NCI-H524 treated with DMSO at 0.1 percent for 48 hours (cell line): Measurements from ENCODE around the gene PI4KA.
"Not testable (repeated sequence)": the region's sequence is repeated elsewhere in the genome, so short reads cannot be mapped to it uniquely, and the experiment has no call there.

Experiments used
- DNase-seq: peaks from one replicate; lab custom pipeline; 2025; lab: John Stamatoyannopoulos, UW

Gene PI4KA

GRCh38 chr22:20724676-20725454 is 133.7 kb downstream of the PI4KA start:
- DNase-seq, result no peak

GRCh38 chr22:20721409-20722218 is 137.0 kb downstream of the PI4KA start:
- no peak for DNase-seq

GRCh38 chr22:20720692-20721408 is 137.8 kb downstream of the PI4KA start:
- no peak for DNase-seq

DNA sequence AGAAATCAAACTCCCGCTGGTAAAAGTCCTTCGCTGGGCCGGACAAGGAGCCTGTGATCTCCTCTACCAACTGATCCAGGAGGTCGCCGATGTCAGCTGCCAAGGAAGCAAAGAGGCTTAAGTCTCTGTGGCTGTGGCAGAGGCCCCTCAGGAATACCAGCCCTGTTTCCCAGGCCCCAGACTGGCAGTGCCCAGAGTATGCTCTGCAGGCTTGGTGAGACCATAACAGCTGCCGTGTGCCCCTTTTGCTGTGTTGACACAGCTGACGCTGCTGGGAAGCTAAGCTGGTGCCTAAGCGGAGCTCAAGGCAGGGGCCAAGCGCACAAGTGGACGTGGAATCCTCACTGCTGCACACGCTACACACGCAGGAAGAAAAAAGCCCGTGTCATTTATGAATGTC is 139.9 kb downstream of the PI4KA start:
- peak; percentile 12 for DNase-seq

- DNase-seq, result not testable (repeated sequence)
Measured at GRCh38 chr22:20717981-20718380, 140.6 kb downstream of the PI4KA start.

- DNase-seq, result not testable (repeated sequence)
Measured at GRCh38 chr22:20717213-20717866, 141.3 kb downstream of the PI4KA start.

DNA sequence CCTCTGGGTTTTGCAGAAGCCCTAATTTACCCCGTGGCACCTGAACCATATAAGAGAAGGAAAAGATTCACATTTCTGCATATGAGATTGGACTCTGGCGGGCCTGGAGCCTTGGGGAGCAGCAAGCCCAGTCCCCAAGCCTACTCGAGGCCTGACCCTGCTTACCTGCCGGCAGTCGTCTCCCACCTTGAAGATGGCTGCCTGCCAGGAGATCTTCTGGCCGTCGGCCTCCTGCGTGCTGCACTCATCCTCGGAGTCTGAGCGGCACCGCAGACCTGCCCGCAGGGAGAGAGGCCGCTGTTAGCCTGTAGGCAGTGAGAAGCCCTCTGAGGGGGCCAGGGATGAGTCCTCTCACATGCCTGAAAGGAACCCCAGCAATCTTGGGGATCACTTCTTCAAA is 145.5 kb downstream of the PI4KA start:
- DNase-seq, result not testable (repeated sequence)

GRCh38 chr22:20709966-20710365 is 148.6 kb downstream of the PI4KA start:
- not testable (repeated sequence) for DNase-seq

GRCh38 chr22:20707549-20708118 is 151.0 kb downstream of the PI4KA start:
- not testable (repeated sequence) for DNase-seq

DNA sequence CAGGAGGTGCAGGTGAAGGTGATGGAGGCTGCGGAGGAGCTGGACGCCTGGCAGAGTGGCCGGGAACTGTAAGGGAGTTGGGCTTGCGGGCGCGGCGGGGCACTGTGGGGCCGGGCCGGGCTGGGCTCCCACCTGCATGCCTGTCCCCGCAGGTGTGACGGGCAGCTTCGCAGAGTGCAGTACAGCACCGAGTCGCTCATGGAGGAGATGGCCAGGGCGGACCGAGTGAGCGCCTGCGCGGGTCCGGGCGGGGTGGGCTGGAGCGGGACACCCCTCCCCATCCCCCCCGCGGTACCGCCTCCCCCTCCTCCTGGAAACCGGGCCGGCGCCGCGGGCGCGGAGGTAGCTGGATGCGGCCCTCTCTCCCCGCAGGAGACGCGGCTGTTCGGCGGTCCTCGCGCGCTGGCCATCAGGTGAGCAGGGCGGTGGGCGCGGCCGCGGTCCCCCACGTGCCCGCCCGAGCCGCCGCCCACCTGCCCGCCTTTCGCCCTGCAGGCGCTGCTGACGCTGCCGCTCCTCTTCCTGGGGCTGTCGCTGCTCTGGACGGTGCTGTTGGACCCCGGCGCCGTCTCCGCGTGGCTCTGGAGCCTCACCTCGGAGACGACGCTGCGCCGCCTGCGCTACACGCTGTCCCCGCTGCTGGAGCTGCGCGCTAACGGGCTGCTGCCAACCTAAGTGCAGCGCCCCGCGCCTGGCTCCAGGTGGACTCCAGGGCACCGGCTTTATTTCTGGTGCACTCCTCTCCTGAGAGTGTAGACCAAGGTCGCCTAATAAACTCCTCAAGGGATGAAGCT is 154.6 kb downstream of the PI4KA start:
- DNase-seq, result not testable (repeated sequence)

DNA sequence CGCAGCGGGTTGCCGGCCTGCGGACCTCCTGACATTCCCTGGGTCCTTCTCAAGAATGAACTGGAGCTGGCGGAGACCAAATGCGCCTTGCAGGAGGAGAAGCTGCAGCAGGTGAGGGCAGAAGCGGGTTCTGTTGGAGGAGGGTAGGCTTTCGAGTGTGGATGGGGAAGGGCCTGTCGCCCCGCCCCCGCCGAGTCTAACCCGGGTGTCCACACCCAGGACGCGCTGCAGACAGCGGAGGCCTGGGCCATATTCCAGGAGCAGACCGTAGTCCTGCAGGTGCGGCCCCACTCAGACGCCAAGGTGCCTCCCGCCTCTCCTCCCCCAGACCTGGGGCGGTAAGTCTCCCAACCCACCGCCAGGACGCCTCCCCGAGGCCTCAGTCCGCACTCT is 155.2 kb downstream of the PI4KA start:
- not testable (repeated sequence) for DNase-seq

- peak; percentile 57 for DNase-seq
Measured at GRCh38 chr22:20702546-20703413, 155.8 kb downstream of the PI4KA start.

- not testable (repeated sequence) for DNase-seq
Measured at GRCh38 chr22:20702175-20702545, 156.5 kb downstream of the PI4KA start.

DNA sequence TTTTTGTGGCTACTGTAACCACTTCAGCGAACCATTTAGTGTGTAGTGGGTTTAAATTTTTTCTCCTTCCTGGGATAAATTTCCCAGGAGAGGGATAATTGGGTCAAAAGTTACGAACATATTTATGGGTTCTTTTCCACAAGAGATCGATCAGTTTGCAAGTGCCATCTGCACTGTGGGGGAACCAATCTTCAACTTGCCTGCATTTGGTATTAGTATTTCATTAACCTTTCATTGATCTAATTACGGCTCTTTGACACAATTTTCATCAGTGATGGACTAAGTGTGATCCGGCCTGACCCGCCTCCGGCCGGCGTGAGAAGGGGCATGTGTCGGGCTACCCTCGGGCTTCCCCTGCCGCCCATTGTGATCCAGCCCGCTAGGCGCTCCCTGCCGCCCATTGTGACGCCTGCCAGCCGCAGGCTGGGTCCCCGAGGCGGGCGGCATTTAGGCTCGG is 156.9 kb downstream of the PI4KA start:
- DNase-seq, result not testable (repeated sequence)

- not testable (repeated sequence) for DNase-seq
Measured at GRCh38 chr22:20700347-20700746, 158.3 kb downstream of the PI4KA start.

DNA sequence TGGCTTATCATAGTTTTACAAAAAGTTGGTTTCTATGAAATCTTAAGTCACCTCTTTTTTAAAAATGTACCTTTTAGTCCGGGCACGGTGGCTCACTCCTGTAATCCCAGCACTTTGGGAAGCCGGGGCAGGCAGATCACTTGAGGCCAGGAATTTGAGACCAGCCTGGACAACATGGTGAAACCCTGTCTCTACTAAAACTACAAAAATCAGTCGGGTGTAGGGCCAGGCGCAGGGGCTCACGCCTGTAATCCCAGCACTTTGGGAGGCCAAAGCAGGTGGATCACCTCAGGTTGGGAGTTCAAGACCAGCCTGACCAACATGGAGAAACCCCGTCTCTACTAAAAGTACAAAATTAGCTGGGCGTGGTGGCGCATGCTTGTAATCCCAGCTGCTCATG is 158.8 kb downstream of the PI4KA start:
- DNase-seq, result not testable (repeated sequence)

GRCh38 chr22:20697481-20698113 is 161.0 kb downstream of the PI4KA start:
- peak; percentile 47 for DNase-seq

- not testable (repeated sequence) for DNase-seq
Measured at GRCh38 chr22:20696056-20696455, 162.6 kb downstream of the PI4KA start.

GRCh38 chr22:20695205-20695604 is 163.4 kb downstream of the PI4KA start:
- DNase-seq, result not testable (repeated sequence)
